Epithelial cell of esophagus (primary cell): ENCODE results near the gene LCP2.

Experiments used
- DNase-seq: peaks from one replicate; pipeline ENCODE4 v3.0.0; 2010; ENCODE audit warnings: low read depth
- H3K4me3 ChIP-seq: 2 replicates; pipeline ENCODE4 v1.5.1; 2011; ENCODE audit warnings: mild to moderate bottlenecking, low read length, control low read depth
- TF ChIP-seq, protein P1 (sequence below): IDR thresholded peaks from 2 replicates; pipeline ENCODE4 v1.5.1; 2011; ENCODE audit warnings: low read depth, mild to moderate bottlenecking, low read length, control low read depth, inconsistent platforms; ENCODE audit not compliant: insufficient read depth; ENCODE audit errors: missing control alignments

Gene LCP2

DNA sequence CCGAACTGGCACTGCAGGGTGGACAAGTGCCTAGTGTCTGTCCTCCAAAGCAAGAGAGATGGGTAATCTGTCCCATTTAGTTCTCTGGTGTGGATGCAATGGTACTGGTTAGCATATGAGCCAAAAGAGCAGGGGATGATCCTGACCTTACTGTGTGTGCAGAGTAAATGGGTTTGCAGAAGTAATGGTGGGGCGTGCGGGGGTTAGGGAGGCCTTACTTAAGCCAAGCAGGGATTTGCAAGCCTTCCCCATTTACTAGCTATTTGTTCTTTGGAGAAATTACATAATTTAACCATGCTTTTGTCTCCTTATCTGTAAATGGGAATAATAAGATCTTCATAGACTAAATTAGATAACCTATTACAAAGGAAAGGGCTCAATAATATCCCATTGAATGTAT, 19.9 kb upstream of the LCP2 start:
- TF ChIP-seq, protein P1, sequence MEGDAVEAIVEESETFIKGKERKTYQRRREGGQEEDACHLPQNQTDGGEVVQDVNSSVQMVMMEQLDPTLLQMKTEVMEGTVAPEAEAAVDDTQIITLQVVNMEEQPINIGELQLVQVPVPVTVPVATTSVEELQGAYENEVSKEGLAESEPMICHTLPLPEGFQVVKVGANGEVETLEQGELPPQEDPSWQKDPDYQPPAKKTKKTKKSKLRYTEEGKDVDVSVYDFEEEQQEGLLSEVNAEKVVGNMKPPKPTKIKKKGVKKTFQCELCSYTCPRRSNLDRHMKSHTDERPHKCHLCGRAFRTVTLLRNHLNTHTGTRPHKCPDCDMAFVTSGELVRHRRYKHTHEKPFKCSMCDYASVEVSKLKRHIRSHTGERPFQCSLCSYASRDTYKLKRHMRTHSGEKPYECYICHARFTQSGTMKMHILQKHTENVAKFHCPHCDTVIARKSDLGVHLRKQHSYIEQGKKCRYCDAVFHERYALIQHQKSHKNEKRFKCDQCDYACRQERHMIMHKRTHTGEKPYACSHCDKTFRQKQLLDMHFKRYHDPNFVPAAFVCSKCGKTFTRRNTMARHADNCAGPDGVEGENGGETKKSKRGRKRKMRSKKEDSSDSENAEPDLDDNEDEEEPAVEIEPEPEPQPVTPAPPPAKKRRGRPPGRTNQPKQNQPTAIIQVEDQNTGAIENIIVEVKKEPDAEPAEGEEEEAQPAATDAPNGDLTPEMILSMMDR = no peak
- no peak for DNase-seq
- no peak overlapping the region for H3K4me3 ChIP-seq

DNA sequence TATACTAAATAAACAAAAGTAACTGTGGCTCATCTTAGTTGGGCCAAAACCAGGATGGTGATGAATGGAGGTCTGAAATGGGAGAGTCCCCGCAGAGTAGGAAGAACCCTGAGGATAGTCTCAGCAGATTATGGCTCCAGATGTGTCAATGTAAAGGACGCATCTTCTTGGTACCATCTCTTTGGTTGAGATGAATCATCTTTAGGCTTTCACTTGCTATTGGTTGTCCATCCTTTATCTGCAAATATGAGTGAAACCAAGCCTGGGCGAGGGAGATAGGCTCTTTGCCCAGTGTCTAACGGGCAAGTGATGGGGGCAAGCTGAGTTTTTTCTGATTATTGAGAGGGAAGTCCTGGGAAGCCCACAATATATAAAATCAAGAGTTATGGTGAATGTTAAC, 19.4 kb upstream of the LCP2 start:
- TF ChIP-seq, protein P1 = no peak
- H3K4me3 ChIP-seq = no peak overlapping the region
- no peak for DNase-seq

DNA sequence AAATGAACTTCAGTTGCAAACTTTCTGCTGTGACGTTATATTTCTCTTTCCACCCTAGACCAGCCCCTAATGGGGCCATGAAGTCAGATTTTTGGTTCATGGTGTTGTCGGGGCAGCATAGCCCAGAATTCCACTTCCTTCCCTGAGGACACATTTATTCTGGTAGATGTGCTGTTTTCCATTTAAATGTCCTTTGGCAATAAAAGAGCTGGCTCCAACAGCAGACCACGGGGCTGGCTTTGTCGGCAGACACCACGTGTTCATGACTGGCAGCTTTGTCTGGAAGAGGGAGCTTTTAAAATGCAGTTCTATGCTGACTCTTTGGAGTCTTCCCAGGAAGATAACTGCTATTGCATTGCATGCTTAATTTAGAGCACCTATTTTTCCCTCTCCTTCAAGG, 17.6 kb upstream of the LCP2 start:
- TF ChIP-seq, protein P1 = no peak
- peak; percentile 4 for DNase-seq
- no peak overlapping the region for H3K4me3 ChIP-seq

DNA sequence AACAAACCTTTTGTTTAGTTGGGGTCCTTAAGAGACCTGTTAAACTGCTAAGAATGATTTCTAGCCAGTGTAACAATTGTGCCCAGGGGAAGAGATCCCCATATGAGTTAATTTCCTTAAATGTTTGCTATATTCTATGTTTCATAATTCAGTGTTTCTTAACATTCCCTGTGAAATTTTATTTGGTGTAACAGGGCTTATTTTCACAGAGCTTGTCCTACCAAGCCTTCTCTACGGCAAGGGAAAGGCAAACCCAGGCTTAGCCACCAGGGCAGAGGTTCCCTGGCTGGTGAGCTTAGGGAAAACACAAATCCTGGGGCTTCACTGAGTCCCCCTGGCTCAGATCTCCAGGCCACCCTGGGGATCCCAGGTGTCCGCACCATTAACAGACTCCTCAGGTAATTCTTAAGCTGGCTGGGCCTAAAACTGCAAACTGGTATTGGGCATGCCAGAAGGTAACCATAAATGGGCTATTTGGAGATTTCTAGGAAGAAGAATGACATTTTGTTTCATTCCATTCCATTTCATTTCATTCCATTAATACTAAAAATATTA, 17.0 kb upstream of the LCP2 start:
- no peak overlapping the region for H3K4me3 ChIP-seq
- TF ChIP-seq, protein P1 = no peak
- no peak for DNase-seq

DNA sequence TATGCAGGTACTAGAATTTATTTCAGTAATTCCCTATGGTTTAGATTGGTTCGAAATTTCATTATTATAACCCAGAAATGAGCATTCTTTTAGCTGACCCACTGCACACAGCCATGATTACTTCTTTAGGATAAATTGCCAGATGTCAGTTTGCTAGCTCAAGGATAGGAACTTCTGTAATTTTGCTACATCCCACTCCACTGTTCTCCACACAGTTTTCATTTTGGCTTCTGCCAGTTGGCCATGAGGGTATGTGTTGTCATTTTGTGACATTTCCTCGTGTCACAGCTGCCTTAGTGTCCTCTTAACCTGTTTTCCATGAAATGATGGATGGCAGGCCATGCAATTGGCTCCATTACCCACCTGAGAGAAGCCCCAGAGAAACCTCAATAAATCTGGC, 16.2 kb upstream of the LCP2 start:
- TF ChIP-seq, protein P1 = no peak
- DNase-seq = no peak
- H3K4me3 ChIP-seq = no peak overlapping the region

DNA sequence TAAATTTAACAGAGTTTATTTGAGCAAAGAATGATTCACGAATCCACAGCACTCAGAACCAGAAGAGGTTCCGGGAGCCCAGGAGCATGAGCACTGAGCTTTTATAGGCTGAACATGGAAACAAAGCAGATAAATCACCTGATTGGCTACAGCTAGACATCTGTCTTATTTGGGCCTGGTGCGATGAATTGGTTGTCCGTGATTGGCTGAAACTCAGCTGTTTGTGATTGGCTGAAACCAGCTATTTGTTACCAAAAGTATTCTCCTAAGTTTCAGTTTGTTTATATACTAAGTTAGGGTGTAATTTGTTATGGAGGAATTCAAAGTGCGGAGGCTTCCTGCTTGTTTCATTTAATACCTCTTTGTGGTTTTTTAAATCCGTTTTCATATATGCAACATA, 15.8 kb upstream of the LCP2 start:
- no peak overlapping the region for H3K4me3 ChIP-seq
- TF ChIP-seq, protein P1 = no peak
- no peak for DNase-seq

DNA sequence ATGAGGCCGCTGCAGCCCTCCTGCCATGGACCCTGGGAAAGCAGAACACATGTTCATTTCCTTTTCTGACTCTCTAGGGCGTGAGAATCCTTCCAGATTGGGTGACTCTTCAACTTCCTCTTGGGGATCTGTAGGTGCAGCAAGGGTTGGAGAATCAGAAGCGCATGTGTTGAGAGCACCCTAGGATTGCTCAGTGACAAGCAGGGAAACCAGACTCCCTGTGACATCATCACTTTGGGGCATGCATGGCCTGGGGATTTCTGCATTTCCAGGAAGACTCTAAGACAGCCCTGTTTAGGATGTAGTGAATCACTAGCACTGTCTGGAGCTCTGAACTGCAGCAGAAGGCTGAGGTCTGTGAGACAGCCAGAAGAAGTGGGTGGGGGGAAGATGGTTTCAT, 15.1 kb upstream of the LCP2 start:
- TF ChIP-seq, protein P1 = no peak
- no peak overlapping the region for H3K4me3 ChIP-seq
- peak; percentile 77 for DNase-seq
